ENCODE results near the gene PRMT2.
A peak's percentile ranks its signal among the peaks of the same experiment; 100 is the strongest.

PRMT2 gene

GRCh38 chr21:46610018-46610701 lies 25.3 kb upstream of the PRMT2 start:
- Histone ChIP-seq H3K27ac (no peak overlapping the region), H3K4me1 (ENCODE audit: control insufficient read depth in 1 of 2, insufficient read depth in 1 of 2, low read depth in 1 of 2, low read length in 1 of 2) (peaks cover 17 to 19% of the 10 kb centered on the region in 2 experiments), H3K4me3 (ENCODE audit: low read depth in 1 of 2, low read length in 1 of 2) (no peak overlapping the region), H3K36me3 (no peaks in the 10 kb centered on the region), H3K9me3 (no peaks in the 10 kb centered on the region), H3K27me3 (no peaks in the 10 kb centered on the region)
- no peak for TF ChIP-seq CTCF (IDR thresholded peaks at IDR 0.05)

- no peak for TF ChIP-seq CTCF (IDR thresholded peaks at IDR 0.05)
- H3K4me3 ChIP-seq (ENCODE audit: low read depth in 1 of 2, low read length in 1 of 2) = no peak overlapping the region
- H3K36me3 ChIP-seq = no peaks in the 10 kb centered on the region
- peaks cover 4 to 8% of the 10 kb centered on the region in 2 experiments for H3K4me1 ChIP-seq (ENCODE audit: control insufficient read depth in 1 of 2, insufficient read depth in 1 of 2, low read depth in 1 of 2, low read length in 1 of 2)
- H3K27me3 ChIP-seq = no peaks in the 10 kb centered on the region
- no peak overlapping the region for H3K27ac ChIP-seq
- H3K9me3 ChIP-seq = no peaks in the 10 kb centered on the region
These were observed 22.1 kb upstream of the PRMT2 start for GRCh38 chr21:46613391-46613790.

DNA sequence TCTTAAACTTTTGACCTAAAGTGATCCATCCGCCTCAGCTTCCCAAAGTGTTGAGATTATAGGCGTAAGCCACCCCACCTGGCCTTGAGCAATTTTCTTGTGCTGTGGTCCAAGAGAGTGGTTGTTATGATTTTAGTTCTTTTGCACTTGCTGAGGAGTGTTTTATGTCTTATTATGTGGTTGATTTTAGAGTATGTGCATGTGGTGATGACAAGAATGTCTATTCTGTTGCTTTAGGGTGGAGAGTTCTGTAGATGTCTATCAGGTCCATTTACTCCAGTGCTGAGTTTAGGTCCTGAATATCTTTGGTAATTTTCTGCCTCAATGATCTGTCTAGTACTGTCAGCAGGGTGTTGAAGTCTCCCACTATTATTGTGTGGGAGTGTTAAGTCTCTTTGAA lies 19.4 kb upstream of the PRMT2 start:
- H3K36me3 ChIP-seq = no peaks in the 10 kb centered on the region
- no peak overlapping the region for H3K27ac ChIP-seq
- no peak overlapping the region for H3K4me3 ChIP-seq (ENCODE audit: low read depth in 1 of 2, low read length in 1 of 2)
- no peak for TF ChIP-seq CTCF (IDR thresholded peaks at IDR 0.05)
- H3K27me3 ChIP-seq = no peaks in the 10 kb centered on the region
- H3K4me1 ChIP-seq (ENCODE audit: control insufficient read depth in 1 of 2, insufficient read depth in 1 of 2, low read depth in 1 of 2, low read length in 1 of 2) = peaks cover 31 to 34% of the 10 kb centered on the region in 2 experiments
- H3K9me3 ChIP-seq = no peaks in the 10 kb centered on the region

DNA sequence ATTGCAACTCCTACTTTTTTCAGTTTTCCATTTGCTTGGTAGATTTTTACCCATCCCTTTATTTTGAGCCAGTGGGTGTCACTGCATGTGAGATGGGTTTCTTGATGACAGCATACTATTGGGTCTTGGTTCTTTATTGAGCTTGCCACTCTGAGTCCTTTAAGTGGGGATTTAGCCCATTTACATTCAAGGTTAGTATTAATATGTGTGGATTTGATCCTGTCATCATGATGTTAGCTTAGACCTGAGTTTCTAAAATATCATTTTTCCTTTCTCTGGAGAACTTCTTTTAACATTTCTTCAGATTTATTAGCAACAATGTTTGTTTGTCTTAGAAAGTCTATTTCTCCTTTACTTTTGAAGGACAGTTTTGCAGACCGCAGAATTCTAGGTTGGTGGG lies 18.8 kb upstream of the PRMT2 start:
- H3K27ac ChIP-seq = peak overlapping the region; percentile 26
- no peak overlapping the region for H3K4me3 ChIP-seq (ENCODE audit: low read depth in 1 of 2, low read length in 1 of 2)
- H3K27me3 ChIP-seq = no peaks in the 10 kb centered on the region
- no peaks in the 10 kb centered on the region for H3K9me3 ChIP-seq
- no peak for TF ChIP-seq CTCF (IDR thresholded peaks at IDR 0.05)
- peaks cover 37 to 40% of the 10 kb centered on the region in 2 experiments for H3K4me1 ChIP-seq (ENCODE audit: control insufficient read depth in 1 of 2, insufficient read depth in 1 of 2, low read depth in 1 of 2, low read length in 1 of 2)
- no peaks in the 10 kb centered on the region for H3K36me3 ChIP-seq

- Histone ChIP-seq H3K9me3 (no peaks in the 10 kb centered on the region), H3K36me3 (no peaks in the 10 kb centered on the region), H3K27ac (peak overlapping the region; percentile 26), H3K4me3 (ENCODE audit: low read depth in 1 of 2, low read length in 1 of 2) (no peak overlapping the region), H3K27me3 (no peaks in the 10 kb centered on the region), H3K4me1 (ENCODE audit: control insufficient read depth in 1 of 2, insufficient read depth in 1 of 2, low read depth in 1 of 2, low read length in 1 of 2) (peaks cover 45 to 48% of the 10 kb centered on the region in 2 experiments)
- no peak for TF ChIP-seq CTCF (IDR thresholded peaks at IDR 0.05)
These were observed 18.0 kb upstream of the PRMT2 start for GRCh38 chr21:46617267-46618051.
